Posterior vena cava (tissue), 2 donors: Measurements from ENCODE around the gene ADCY1. TPM values are rescaled to one million over a fixed set of nuclear protein-coding genes. Genes with fewer than 3 reads are reported as not detected.

ENCODE experiments used
- DNase-seq: peaks from one replicate; pipeline ENCODE4 v3.0.0-alpha.2; 2020; ENCODE audit warnings: low spot score
- intact Hi-C, 2 donors: fragments of 100-400 bp; cut with DNase I; formaldehyde crosslinking; loops; one replicate each; pipeline versions ENCODE4 v1.14.1 to v1.14.2; 2022 to 2023
- total RNA-seq, 2 donors: library from RNA; stranded (reverse); fragmentation: NEBNext Ultra II Directional; extraction: Animal tissue kit (Norgen Biotek cat#: 25700); gene quantifications; one replicate each; pipeline ENCODE4 v1.2.1, GENCODE V29; 2021
- donor health status: DM: yes; HTN: yes; CAD: no.
- donor health status: DM: yes; HTN: yes; CAD: no.

ADCY1 gene
- total RNA-seq, 2 donors from 2014 or later, result 13.7 to 14.7 TPM

GRCh38 chr7:45660201-45660900, 86.2 kb downstream of the ADCY1 start:
- intact Hi-C loops, result no loop called here
- peak; percentile 76 for DNase-seq

- intact Hi-C loops, result no loop called here
- no peak for DNase-seq
Measured at GRCh38 chr7:45660901-45661211, 86.7 kb downstream of the ADCY1 start.

- intact Hi-C loops, result no loop called here
- no peak for DNase-seq
Measured at GRCh38 chr7:45661302-45661995, 87.3 kb downstream of the ADCY1 start.

- DNase-seq, result no peak
- intact Hi-C loops, result no loop called here
Measured at GRCh38 chr7:45662018-45662417, 87.8 kb downstream of the ADCY1 start.

- DNase-seq, result peak; percentile 79
- intact Hi-C loops, result no loop called here
Measured at GRCh38 chr7:45662540-45663166, 88.5 kb downstream of the ADCY1 start.

GRCh38 chr7:45663167-45663921, 89.2 kb downstream of the ADCY1 start:
- no peak for DNase-seq
- intact Hi-C loops, result no loop called here

GRCh38 chr7:45663965-45664633, 89.9 kb downstream of the ADCY1 start:
- intact Hi-C loops, result no loop called here
- DNase-seq, result no peak

- no peak for DNase-seq
- intact Hi-C loops, result no loop called here
Measured at GRCh38 chr7:45665172-45665571, 91.0 kb downstream of the ADCY1 start.

- no peak for DNase-seq
- intact Hi-C loops, result loop anchor here in 1 of 2 donors (10.0 kb wide), 1 partner anchor 515 kb away; the partner anchor contains the start of gene RAMP3
Measured at GRCh38 chr7:45670227-45670626, 96.1 kb downstream of the ADCY1 start.

- no peak for DNase-seq
- intact Hi-C loops, result loop anchor here in 1 of 2 donors (10.0 kb wide), 1 partner anchor 516 kb away; the partner anchor contains the start of gene RAMP3
Measured at GRCh38 chr7:45670717-45671116, 96.5 kb downstream of the ADCY1 start.

GRCh38 chr7:45677311-45677900, 103.2 kb downstream of the ADCY1 start:
- intact Hi-C loops, result loop anchor here in 1 of 2 donors (10.0 kb wide), 1 partner anchor 523 kb away; the partner anchor contains the start of gene RAMP3
- DNase-seq, result no peak

- intact Hi-C loops, result loop anchor here in 1 of 2 donors (10.0 kb wide), 1 partner anchor 525 kb away; the partner anchor contains the start of gene RAMP3
- peak; percentile 30 for DNase-seq
Measured at GRCh38 chr7:45679516-45679915, 105.3 kb downstream of the ADCY1 start.

- DNase-seq, result peak; percentile 74
- intact Hi-C loops, result no loop called here
Measured at GRCh38 chr7:45680776-45681175, 106.6 kb downstream of the ADCY1 start.

- intact Hi-C loops, result no loop called here
- DNase-seq, result peak; percentile 70
Measured at GRCh38 chr7:45681596-45682357, 107.6 kb downstream of the ADCY1 start.

- intact Hi-C loops, result no loop called here
- DNase-seq, result peak; percentile 71
Measured at GRCh38 chr7:45682358-45682735, 108.2 kb downstream of the ADCY1 start.

GRCh38 chr7:45682836-45683555, 108.8 kb downstream of the ADCY1 start:
- no peak for DNase-seq
- intact Hi-C loops, result no loop called here

GRCh38 chr7:45683556-45684148, 109.5 kb downstream of the ADCY1 start:
- intact Hi-C loops, result no loop called here

More at GRCh38 chr7:45683556-45684148, 109.5 kb downstream of the ADCY1 start:
- peak; percentile 41 for DNase-seq
